ENCODE data around the gene ZDHHC14.

- TF ChIP-seq CTCF (IDR thresholded peaks at IDR 0.05) (no peak), POLR2A (IDR thresholded peaks at IDR 0.05; ENCODE audit: low read length) (no peak), CHD2 (IDR thresholded peaks at IDR 0.05; ENCODE audit: low read length, partially characterized antibody) (no peak), EP300 (IDR thresholded peaks at IDR 0.05) (no peak), KDM5A (IDR thresholded peaks at IDR 0.05) (no peak), BCL3 (IDR thresholded peaks at IDR 0.05) (no peak), HOXB5 (CRISPR knock-in tag; IDR thresholded peaks at IDR 0.05) (no peak)
These were observed 212.0 kb downstream of the ZDHHC14 start for GRCh38 chr6:157592980-157593379.

All from A549 (cell line).